MM.1S (cell line): ENCODE data around the gene SP4.
A peak's percentile ranks its signal among the peaks of the same experiment; 100 is the strongest.

Source experiments
- DNase-seq: peaks from one replicate; pipeline ENCODE4 v3.0.0-alpha.2; 2015
- H2AFZ ChIP-seq: fragments of 300-600 bp; sonication (generic); 2 replicates; pipeline ENCODE4 v1.6.0; 2016; ENCODE audit warnings: antibody characterized with exemption, low read length
- H3F3A ChIP-seq: fragments of 300-600 bp; sonication (generic); 2 replicates; pipeline ENCODE4 v1.6.1; 2016; ENCODE audit warnings: mild to moderate bottlenecking, antibody characterized with exemption, low read length, moderate library complexity, mixed read lengths; ENCODE audit not compliant: insufficient read depth
- H3K27ac ChIP-seq: fragments of 300-600 bp; sonication (generic); 2 replicates; pipeline ENCODE4 v1.5.1; 2016; ENCODE audit warnings: mild to moderate bottlenecking, low read length
- H3K27me3 ChIP-seq: fragments of 300-600 bp; sonication (generic); replicated peaks from 2 replicates; pipeline ENCODE4 v1.6.0; 2016; ENCODE audit warnings: low read length; ENCODE audit not compliant: insufficient read depth
- H3K36me3 ChIP-seq: fragments of 300-600 bp; sonication (generic); replicated peaks from 2 replicates; pipeline ENCODE4 v1.6.1; 2016; ENCODE audit warnings: mild to moderate bottlenecking, low read length, mixed read lengths; ENCODE audit not compliant: insufficient read depth
- H3K4me1 ChIP-seq: fragments of 300-600 bp; sonication (generic); 2 replicates; pipeline ENCODE4 v1.6.1; 2016; ENCODE audit warnings: low read length, mixed read lengths
- H3K4me2 ChIP-seq: fragments of 300-600 bp; sonication (generic); 2 replicates; pipeline ENCODE4 v1.6.0; 2016; ENCODE audit warnings: low read depth, low read length
- H3K4me3 ChIP-seq: fragments of 300-600 bp; sonication (generic); 2 replicates; pipeline ENCODE4 v1.5.1; 2016; ENCODE audit warnings: low read length, mixed read lengths
- H3K79me2 ChIP-seq: fragments of 300-600 bp; sonication (generic); 2 replicates; pipeline ENCODE4 v1.6.1; 2016; ENCODE audit warnings: mixed run types, low read length, mixed read lengths
- H3K9ac ChIP-seq: fragments of 300-600 bp; sonication (generic); 2 replicates; pipeline ENCODE4 v1.6.1; 2016; ENCODE audit warnings: low read length, mixed read lengths
- H3K9me2 ChIP-seq: fragments of 300-600 bp; sonication (generic); replicated peaks from 2 replicates; pipeline ENCODE4 v1.6.1; 2016; ENCODE audit warnings: mild to moderate bottlenecking, low read length, mixed read lengths; ENCODE audit not compliant: insufficient read depth
- H3K9me3 ChIP-seq: fragments of 300-600 bp; sonication (generic); replicated peaks from 2 replicates; pipeline ENCODE4 v1.6.1; 2016; ENCODE audit warnings: mild to moderate bottlenecking, low read length, mixed read lengths; ENCODE audit not compliant: insufficient read depth
- H4K20me1 ChIP-seq: fragments of 300-600 bp; sonication (generic); 2 replicates; pipeline ENCODE4 v1.6.1; 2016; ENCODE audit warnings: mild to moderate bottlenecking, low read length, moderate library complexity, mixed read lengths; ENCODE audit not compliant: insufficient read depth
- EZH2 ChIP-seq: fragments of 300-600 bp; sonication (generic); optimal IDR thresholded peaks from 2 replicates; pipeline ENCODE3; 2017; ENCODE audit warnings: low read depth, mild to moderate bottlenecking, antibody characterized with exemption, low read length, mixed read lengths
- EZH2phosphoT487 ChIP-seq: fragments of 300-600 bp; sonication (generic); IDR thresholded peaks from 2 replicates; pipeline ENCODE4 v1.6.1; 2018; ENCODE audit warnings: antibody characterized with exemption, low read length
- TF ChIP-seq, protein P1 (sequence below): fragments of 300-600 bp; sonication (generic); IDR thresholded peaks from 2 replicates; pipeline ENCODE4 v1.5.1; 2016; ENCODE audit warnings: antibody characterized with exemption, low read length, mixed read lengths

Gene SP4

DNA sequence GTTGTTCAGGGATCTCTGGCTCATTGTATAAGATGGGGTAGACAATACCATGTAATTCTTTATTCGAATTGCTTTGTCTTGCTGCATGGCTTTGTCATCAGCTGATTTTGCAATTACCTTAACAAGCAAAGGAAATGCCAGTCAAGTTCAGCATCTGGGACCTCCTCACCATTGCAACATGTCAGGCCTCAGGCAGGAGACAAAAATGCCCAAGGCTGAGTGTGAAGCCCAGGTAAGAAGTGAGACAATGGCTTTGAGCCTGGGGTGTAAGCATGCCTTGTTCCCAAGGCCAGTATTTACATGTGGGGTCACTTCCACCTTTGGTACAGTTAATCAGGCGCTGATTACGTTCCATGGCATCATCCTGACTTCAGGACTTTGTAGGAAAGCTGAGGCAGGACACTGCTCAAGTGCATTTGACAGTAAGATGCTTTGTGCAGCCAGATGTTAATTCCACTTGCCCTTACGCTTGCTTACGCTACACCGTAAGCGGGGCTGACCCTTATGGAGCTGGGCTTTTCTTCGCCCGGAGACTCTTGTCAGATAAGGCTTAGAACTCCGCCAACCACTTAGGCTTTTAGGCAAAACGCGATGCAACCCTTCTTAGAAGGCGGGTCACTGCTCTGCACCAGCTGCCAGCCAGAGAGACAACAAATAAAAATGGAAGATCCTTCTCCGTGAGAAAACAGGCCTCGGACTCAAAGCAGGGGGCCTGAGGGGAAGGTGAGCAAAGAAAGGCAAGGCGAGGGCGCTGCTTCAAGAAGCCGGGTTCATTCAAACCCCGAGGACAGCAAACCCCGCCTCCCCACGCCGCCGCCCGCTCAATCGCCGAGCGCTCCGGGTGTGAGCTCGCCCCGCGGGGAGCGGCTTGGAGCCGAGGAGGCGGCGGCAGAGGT, 1.3 kb upstream of the SP4 start:
- H3K4me2 ChIP-seq = peak overlapping the region; percentile 92
- peak overlapping the region; percentile 57; the same call in 1 of the 2 replicates for H3K27ac ChIP-seq
- H2AFZ ChIP-seq = peak overlapping the region; percentile 92
- peak; percentile 8 for DNase-seq
- H3K9me2 ChIP-seq = no peaks in the 10 kb centered on the region
- H3K36me3 ChIP-seq = no peaks in the 10 kb centered on the region
- H3K9ac ChIP-seq = peak overlapping the region; percentile 57
- peaks cover 12% of the 10 kb centered on the region for H3F3A ChIP-seq
- no peaks in the 10 kb centered on the region for H4K20me1 ChIP-seq
- H3K27me3 ChIP-seq = no peaks in the 10 kb centered on the region
- no peaks in the 10 kb centered on the region for H3K9me3 ChIP-seq
- TF ChIP-seq EZH2phosphoT487 (no peak), EZH2 (no peak)
- TF ChIP-seq, protein P1, sequence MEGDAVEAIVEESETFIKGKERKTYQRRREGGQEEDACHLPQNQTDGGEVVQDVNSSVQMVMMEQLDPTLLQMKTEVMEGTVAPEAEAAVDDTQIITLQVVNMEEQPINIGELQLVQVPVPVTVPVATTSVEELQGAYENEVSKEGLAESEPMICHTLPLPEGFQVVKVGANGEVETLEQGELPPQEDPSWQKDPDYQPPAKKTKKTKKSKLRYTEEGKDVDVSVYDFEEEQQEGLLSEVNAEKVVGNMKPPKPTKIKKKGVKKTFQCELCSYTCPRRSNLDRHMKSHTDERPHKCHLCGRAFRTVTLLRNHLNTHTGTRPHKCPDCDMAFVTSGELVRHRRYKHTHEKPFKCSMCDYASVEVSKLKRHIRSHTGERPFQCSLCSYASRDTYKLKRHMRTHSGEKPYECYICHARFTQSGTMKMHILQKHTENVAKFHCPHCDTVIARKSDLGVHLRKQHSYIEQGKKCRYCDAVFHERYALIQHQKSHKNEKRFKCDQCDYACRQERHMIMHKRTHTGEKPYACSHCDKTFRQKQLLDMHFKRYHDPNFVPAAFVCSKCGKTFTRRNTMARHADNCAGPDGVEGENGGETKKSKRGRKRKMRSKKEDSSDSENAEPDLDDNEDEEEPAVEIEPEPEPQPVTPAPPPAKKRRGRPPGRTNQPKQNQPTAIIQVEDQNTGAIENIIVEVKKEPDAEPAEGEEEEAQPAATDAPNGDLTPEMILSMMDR = no peak
- H3K4me1 ChIP-seq = peaks cover 8% of the 10 kb centered on the region
- H3K4me3 ChIP-seq = peak overlapping the region; percentile 68
- H3K79me2 ChIP-seq = no peaks in the 10 kb centered on the region

DNA sequence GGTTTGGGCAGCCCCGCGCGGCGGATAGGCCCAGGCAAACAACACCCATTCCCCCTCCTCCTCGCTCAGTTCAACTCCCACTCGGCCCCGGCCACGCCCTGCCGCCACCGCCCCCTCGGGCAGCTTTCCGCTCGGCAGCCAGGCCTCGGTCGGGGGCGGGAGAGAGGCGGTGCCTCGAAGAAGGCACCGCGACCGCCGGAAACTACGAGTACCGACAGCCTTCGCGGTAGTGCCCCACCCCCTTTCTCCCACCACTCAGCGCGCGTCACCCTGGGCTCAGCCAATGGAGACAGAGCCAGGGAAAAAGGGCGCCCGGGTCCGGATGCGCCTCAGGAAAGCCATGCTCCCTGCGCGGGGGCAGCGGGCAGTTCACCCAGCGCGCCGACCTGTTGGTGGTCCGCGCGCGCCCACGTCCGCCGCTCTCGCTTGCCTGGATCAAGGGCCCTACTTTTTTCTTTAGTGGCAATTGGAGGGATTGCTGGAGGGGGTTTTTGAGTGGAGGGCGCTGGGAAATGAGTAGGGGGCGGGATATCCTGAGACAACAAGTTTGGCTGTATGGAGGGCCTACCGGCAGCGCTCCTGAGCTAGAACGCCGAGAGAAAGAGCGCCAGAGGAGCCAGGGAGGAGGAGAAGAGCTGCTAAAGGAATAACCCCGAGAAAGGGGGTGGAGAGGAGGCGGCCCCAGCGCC, 557 bp upstream of the SP4 start:
- Histone ChIP-seq H3K27ac (peak overlapping the region; percentile 95), H2AFZ (peak overlapping the region; percentile 95), H3K9ac (peak overlapping the region; percentile 94), H3K9me3 (no peaks in the 10 kb centered on the region), H3K4me2 (peak overlapping the region; percentile 87), H3K79me2 (no peaks in the 10 kb centered on the region), H4K20me1 (no peaks in the 10 kb centered on the region), H3K36me3 (no peaks in the 10 kb centered on the region), H3K4me3 (peak overlapping the region; percentile 93), H3K4me1 (peaks cover 8% of the 10 kb centered on the region), H3K9me2 (no peaks in the 10 kb centered on the region), H3K27me3 (no peaks in the 10 kb centered on the region), H3F3A (peaks cover 12% of the 10 kb centered on the region)
- TF ChIP-seq EZH2phosphoT487 (no peak), EZH2 (no peak)
- TF ChIP-seq, protein P1 = no peak
- peak; percentile 98 for DNase-seq

DNA sequence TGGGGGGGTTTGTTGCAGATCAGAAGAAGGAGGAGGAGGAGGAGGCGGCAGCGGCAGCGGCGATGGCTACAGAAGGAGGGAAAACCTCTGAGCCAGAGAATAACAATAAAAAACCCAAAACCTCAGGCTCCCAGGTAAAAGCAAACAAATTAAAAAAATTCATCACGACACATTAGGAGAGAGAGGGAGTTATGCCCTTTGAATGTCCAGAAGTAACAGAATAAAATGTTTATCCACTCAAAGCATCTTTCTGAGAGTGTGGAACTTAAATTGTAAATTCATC, 717 bp downstream of the SP4 start:
- H3F3A ChIP-seq = peaks cover 12% of the 10 kb centered on the region
- H3K4me3 ChIP-seq = peak overlapping the region; percentile 86
- no peaks in the 10 kb centered on the region for H4K20me1 ChIP-seq
- peak overlapping the region; percentile 66; the same call in 1 of the 2 replicates for H3K9ac ChIP-seq
- H3K79me2 ChIP-seq = no peaks in the 10 kb centered on the region
- DNase-seq = no peak
- peak overlapping the region; percentile 62 for H3K4me2 ChIP-seq
- peak overlapping the region; percentile 90 for H2AFZ ChIP-seq
- TF ChIP-seq, protein P1 = no peak
- no peak for TF ChIP-seq EZH2phosphoT487
- TF ChIP-seq EZH2 = no peak
- H3K9me3 ChIP-seq = no peaks in the 10 kb centered on the region
- H3K4me1 ChIP-seq = peaks cover 8% of the 10 kb centered on the region
- H3K36me3 ChIP-seq = no peaks in the 10 kb centered on the region
- no peaks in the 10 kb centered on the region for H3K27me3 ChIP-seq
- H3K9me2 ChIP-seq = no peaks in the 10 kb centered on the region
- peak overlapping the region; percentile 75; the same call in 1 of the 2 replicates for H3K27ac ChIP-seq
